ENCODE measurements around the gene EFCAB5. TPM values are rescaled to one million over a fixed set of nuclear protein-coding genes. Genes with fewer than 3 reads are reported as not detected.

Gene EFCAB5
- polyA plus RNA-seq, 1 donor (not counting 4 experiments of a cell fraction or from before 2014, with no cell fraction given) = 0.17 TPM

- TF ChIP-seq EZH2 (IDR thresholded peaks at IDR 0.05; ENCODE audit: low read length) (no peak), CTCF (optimal IDR thresholded peaks at IDR 0.05 in 1 of 3, IDR thresholded peaks at IDR 0.05 in 1 of 3, conservative IDR thresholded peaks at IDR 0.05 in 1 of 3; ENCODE audit: extremely low read depth in 1 of 3, insufficient read depth in 2 of 3, low read length in 3 of 3) (no peak)
- dilution Hi-C loops (cut with MboI; ENCODE audit: extremely low pct_ligation_motif_present, low sequenced_read_pairs) = no loop called here
- FAIRE-seq = no peak
These were observed 4.7 kb upstream of the EFCAB5 start for GRCh38 chr17:29936724-29937123.

GRCh38 chr17:29945281-29945680, 3.8 kb downstream of the EFCAB5 start:
- no peaks in the 10 kb centered on the region for H3K27me3 ChIP-seq (ENCODE audit: control insufficient read depth, extremely low read depth, insufficient read depth, low read length)
- H3K27ac ChIP-seq (ENCODE audit: control insufficient read depth, insufficient read depth, low read length) = no peak overlapping the region
- FAIRE-seq (no peak), DNase-seq (ENCODE audit: low read depth, low spot score) (no peak)
- no peak overlapping the region for H2AFZ ChIP-seq (ENCODE audit: control insufficient read depth, low read length)
- no peaks in the 10 kb centered on the region for H3K4me1 ChIP-seq (ENCODE audit: control insufficient read depth, extremely low read depth, insufficient read depth, low read length)
- H3K9me1 ChIP-seq (ENCODE audit: control insufficient read depth, extremely low read depth, insufficient read depth, low read length) = no peaks in the 10 kb centered on the region
- H3K4me2 ChIP-seq (ENCODE audit: control insufficient read depth, extremely low read depth, insufficient read depth, low read depth, low read length) = no peak overlapping the region
- H3K9ac ChIP-seq (ENCODE audit: control insufficient read depth, extremely low read depth, insufficient read depth, low read length) = no peak overlapping the region
- H4K20me1 ChIP-seq (ENCODE audit: control insufficient read depth, extremely low read depth, insufficient read depth, low read length) = no peaks in the 10 kb centered on the region
- no peaks in the 10 kb centered on the region for H3K9me3 ChIP-seq (ENCODE audit: control insufficient read depth, low read depth, low read length)
- TF ChIP-seq EZH2 (IDR thresholded peaks at IDR 0.05; ENCODE audit: low read length) = no peak
- no peak for TF ChIP-seq CTCF (optimal IDR thresholded peaks at IDR 0.05 in 1 of 3, IDR thresholded peaks at IDR 0.05 in 1 of 3, conservative IDR thresholded peaks at IDR 0.05 in 1 of 3; ENCODE audit: extremely low read depth in 1 of 3, insufficient read depth in 2 of 3, low read length in 3 of 3)
- H3K36me3 ChIP-seq (ENCODE audit: control insufficient read depth in 2 of 2, extremely low read depth in 1 of 2, insufficient read depth in 2 of 2, low read length in 2 of 2) = no peaks in the 10 kb centered on the region
- H3K79me2 ChIP-seq (ENCODE audit: control insufficient read depth, insufficient read depth, low read length) = no peaks in the 10 kb centered on the region
- H3K4me3 ChIP-seq (ENCODE audit: control insufficient read depth in 2 of 3, extremely low read depth in 1 of 3, insufficient read depth in 2 of 3, low read depth in 1 of 3, low read length in 3 of 3) = no peak overlapping the region
- dilution Hi-C loops (cut with MboI; ENCODE audit: extremely low pct_ligation_motif_present, low sequenced_read_pairs) = no loop called here

More at GRCh38 chr17:29936724-29937123, 4.7 kb upstream of the EFCAB5 start:
- Histone ChIP-seq H3K27ac (ENCODE audit: control insufficient read depth, insufficient read depth, low read length) (no peak overlapping the region), H3K4me2 (ENCODE audit: control insufficient read depth, extremely low read depth, insufficient read depth, low read depth, low read length) (no peak overlapping the region), H3K9ac (ENCODE audit: control insufficient read depth, extremely low read depth, insufficient read depth, low read length) (no peak overlapping the region), H3K9me1 (ENCODE audit: control insufficient read depth, extremely low read depth, insufficient read depth, low read length) (peaks cover 2% of the 10 kb centered on the region), H3K4me3 (ENCODE audit: control insufficient read depth in 2 of 3, extremely low read depth in 1 of 3, insufficient read depth in 2 of 3, low read depth in 1 of 3, low read length in 3 of 3) (no peak overlapping the region), H4K20me1 (ENCODE audit: control insufficient read depth, extremely low read depth, insufficient read depth, low read length) (no peaks in the 10 kb centered on the region), H3K4me1 (ENCODE audit: control insufficient read depth, extremely low read depth, insufficient read depth, low read length) (no peaks in the 10 kb centered on the region), H3K79me2 (ENCODE audit: control insufficient read depth, insufficient read depth, low read length) (no peaks in the 10 kb centered on the region), H3K9me3 (ENCODE audit: control insufficient read depth, low read depth, low read length) (no peaks in the 10 kb centered on the region), H2AFZ (ENCODE audit: control insufficient read depth, low read length) (no peak overlapping the region), H3K36me3 (ENCODE audit: control insufficient read depth in 2 of 2, extremely low read depth in 1 of 2, insufficient read depth in 2 of 2, low read length in 2 of 2) (no peaks in the 10 kb centered on the region), H3K27me3 (ENCODE audit: control insufficient read depth, extremely low read depth, insufficient read depth, low read length) (no peaks in the 10 kb centered on the region)
- no peak for DNase-seq (ENCODE audit: low read depth, low spot score)

Data from keratinocyte (primary cell).